Testis (tissue), 2 donors: ENCODE measurements around the gene MAGI1.

ENCODE experiments used
- CTCF ChIP-seq, 3 experiments: fragments of 450-650 bp in 2 of 3; fragments of 200-600 bp in 1 of 3; sonication (generic) in 1 of 3; IDR thresholded peaks; one replicate each; pipeline ENCODE4 v1.5.1; 2016 to 2019; ENCODE audit warnings: antibody characterized with exemption in 3 of 3, mild to moderate bottlenecking in 2 of 3, moderate library complexity in 1 of 3
- POLR2A ChIP-seq: fragments of 450-650 bp; IDR thresholded peaks from one replicate; pipeline ENCODE4 v1.6.1; 2017; ENCODE audit warnings: antibody characterized with exemption, mild to moderate bottlenecking, moderate library complexity

DNA sequence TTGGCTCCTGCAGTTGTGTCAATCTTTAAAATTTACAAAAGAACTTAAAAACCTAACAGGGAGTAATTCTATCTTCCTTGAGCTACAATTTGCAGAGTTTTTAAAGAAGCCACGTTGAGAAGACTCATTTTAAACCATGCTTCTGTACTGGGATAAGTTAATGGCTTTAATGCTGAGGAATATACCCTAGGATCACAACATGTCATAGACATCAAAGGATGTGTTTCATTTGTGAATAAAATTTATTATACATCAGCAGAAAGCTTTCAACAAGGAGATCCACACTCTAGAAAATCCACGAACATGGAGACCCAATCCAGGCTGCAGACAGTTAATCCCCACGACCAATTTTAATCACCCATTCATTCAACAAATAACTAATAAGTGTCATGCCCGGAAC lies 297.2 kb downstream of the MAGI1 start:
- TF ChIP-seq CTCF (IDR thresholded peaks at IDR 0.05), result no peak
- no peak for TF ChIP-seq POLR2A
